AG04450 (cell line): ENCODE results near the gene PTPRT. TPM values are rescaled to one million over a fixed set of nuclear protein-coding genes. Genes with fewer than 3 reads are reported as not detected.

ENCODE experiments used
- CTCF ChIA-PET: fragments of 300-600, 350-600 bp; formaldehyde crosslinking; extraction: SDS; loops from one replicate; lab custom pipeline; 2022; ENCODE audit warnings: antibody characterized with exemption, inconsistent platforms; lab: Charles Lee
- POLR2A ChIA-PET: fragments of 350-600 bp; formaldehyde crosslinking; extraction: SDS; loops from one replicate; lab custom pipeline; 2021; ENCODE audit warnings: antibody characterized with exemption, inconsistent platforms; lab: Yijun Ruan, JAX
- DNase-seq: peaks from one replicate; pipeline ENCODE4 v3.0.0-alpha.2; 2011; ENCODE audit warnings: low read depth, low spot score
- H3K27ac ChIP-seq: one replicate; pipeline ENCODE4 v1.5.1; 2012; ENCODE audit warnings: low read depth, low read length, control low read depth
- H3K27me3 ChIP-seq: one replicate; pipeline ENCODE4 v1.6.0; 2012; ENCODE audit warnings: low read length; ENCODE audit not compliant: control insufficient read depth, insufficient read depth
- H3K4me3 ChIP-seq: 2 replicates; pipeline ENCODE4 v1.5.1; 2011; ENCODE audit warnings: mild to moderate bottlenecking, low read depth, low read length, control low read depth
- H3K9me3 ChIP-seq: 2 replicates; pipeline ENCODE4 v1.5.1; 2012; ENCODE audit warnings: low read length; ENCODE audit not compliant: control insufficient read depth, insufficient read depth
- polyA plus RNA-seq: library from polyadenylated mRNA; depleted of rRNA; stranded (reverse); fragments of >200 nt; gene quantifications from 2 replicates; pipeline ENCODE4 v1.2.3, GENCODE V29; 2011
- TF ChIP-seq, protein P1 (sequence below): IDR thresholded peaks from 2 replicates; pipeline ENCODE4 v1.5.1; 2011; ENCODE audit warnings: low read depth, low read length, control low read depth, inconsistent platforms

PTPRT gene
- polyA plus RNA-seq, 1 experiment = not detected

DNA sequence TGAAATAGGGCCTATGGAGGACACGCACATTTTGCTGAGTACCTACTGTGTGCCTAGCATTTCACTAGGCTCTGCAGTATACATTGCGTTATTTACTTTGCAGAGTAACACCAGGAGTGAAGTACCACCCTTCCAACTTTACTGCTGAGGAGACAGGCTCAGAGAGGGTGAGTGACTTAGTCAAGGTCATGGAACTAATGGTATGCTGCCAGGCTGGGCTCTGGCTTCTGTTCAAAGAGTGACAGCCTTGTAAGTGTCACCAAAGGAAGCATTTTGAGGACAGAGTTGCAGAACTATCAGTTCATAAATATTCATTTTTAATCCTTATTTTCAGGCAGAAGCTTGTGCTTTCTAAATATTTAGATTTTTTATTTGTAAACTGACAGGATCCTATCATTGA, 816.7 kb downstream of the PTPRT start:
- CTCF ChIA-PET = no interaction called here
- no peak overlapping the region for H3K4me3 ChIP-seq
- TF ChIP-seq, protein P1, sequence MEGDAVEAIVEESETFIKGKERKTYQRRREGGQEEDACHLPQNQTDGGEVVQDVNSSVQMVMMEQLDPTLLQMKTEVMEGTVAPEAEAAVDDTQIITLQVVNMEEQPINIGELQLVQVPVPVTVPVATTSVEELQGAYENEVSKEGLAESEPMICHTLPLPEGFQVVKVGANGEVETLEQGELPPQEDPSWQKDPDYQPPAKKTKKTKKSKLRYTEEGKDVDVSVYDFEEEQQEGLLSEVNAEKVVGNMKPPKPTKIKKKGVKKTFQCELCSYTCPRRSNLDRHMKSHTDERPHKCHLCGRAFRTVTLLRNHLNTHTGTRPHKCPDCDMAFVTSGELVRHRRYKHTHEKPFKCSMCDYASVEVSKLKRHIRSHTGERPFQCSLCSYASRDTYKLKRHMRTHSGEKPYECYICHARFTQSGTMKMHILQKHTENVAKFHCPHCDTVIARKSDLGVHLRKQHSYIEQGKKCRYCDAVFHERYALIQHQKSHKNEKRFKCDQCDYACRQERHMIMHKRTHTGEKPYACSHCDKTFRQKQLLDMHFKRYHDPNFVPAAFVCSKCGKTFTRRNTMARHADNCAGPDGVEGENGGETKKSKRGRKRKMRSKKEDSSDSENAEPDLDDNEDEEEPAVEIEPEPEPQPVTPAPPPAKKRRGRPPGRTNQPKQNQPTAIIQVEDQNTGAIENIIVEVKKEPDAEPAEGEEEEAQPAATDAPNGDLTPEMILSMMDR = no peak
- POLR2A ChIA-PET = no interaction called here
- DNase-seq = no peak
- peaks cover 43% of the 10 kb centered on the region for H3K9me3 ChIP-seq
- H3K27ac ChIP-seq = no peak overlapping the region
- H3K27me3 ChIP-seq = no peaks in the 10 kb centered on the region

DNA sequence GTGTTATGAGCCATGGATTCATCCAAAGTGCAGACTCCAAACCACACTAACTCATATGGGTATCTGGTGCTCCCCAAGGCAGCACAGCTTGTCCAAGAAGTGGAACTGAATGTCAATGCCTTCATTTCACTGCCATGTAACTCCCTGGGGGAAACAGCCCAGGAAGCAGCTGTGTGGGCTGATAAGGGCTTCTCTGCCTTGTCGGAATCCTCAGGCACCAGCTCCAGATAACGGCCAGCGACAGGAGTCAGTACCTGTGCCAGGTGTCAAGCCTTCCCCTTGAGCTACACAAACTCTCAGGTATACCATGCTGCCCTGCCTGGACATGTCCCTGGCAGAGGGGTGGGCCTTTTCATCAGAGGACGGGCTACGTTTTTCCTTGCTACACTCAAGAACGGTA, 819.6 kb downstream of the PTPRT start:
- Histone ChIP-seq H3K4me3 (no peak overlapping the region), H3K27ac (no peak overlapping the region), H3K9me3 (peaks cover 46% of the 10 kb centered on the region), H3K27me3 (no peaks in the 10 kb centered on the region)
- CTCF ChIA-PET = no interaction called here
- DNase-seq = no peak
- TF ChIP-seq, protein P1 = no peak
- POLR2A ChIA-PET = no interaction called here

DNA sequence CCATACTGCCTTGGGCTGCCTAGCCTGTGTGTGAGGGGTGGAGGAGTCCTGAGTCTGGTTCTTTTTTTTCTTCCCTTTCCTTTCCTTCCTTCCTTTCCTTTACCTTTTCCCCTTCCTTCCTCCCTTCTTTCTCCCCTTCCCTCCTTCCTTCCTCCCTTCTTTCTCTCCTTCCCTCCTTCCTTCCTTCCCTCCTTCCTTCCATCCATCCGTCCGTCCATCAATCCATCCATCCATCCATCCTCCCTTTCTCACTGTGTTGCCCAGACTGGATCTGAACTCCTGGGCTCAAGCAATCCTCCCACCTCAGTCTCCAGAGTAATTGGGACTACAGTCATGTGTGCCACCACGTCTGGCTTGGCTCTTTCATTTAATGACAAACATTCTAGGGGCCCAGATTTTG, 820.8 kb downstream of the PTPRT start:
- Histone ChIP-seq H3K27ac (no peak overlapping the region), H3K27me3 (no peaks in the 10 kb centered on the region), H3K9me3 (peaks cover 49% of the 10 kb centered on the region), H3K4me3 (no peak overlapping the region)
- POLR2A ChIA-PET = no interaction called here
- CTCF ChIA-PET = no interaction called here
- TF ChIP-seq, protein P1 = no peak
- no peak for DNase-seq

- H3K27ac ChIP-seq = no peak overlapping the region
- ChIA-PET CTCF (no interaction called here), POLR2A (no interaction called here)
- no peak for DNase-seq
- H3K4me3 ChIP-seq = no peak overlapping the region
- H3K27me3 ChIP-seq = no peaks in the 10 kb centered on the region
- H3K9me3 ChIP-seq = peaks cover 51% of the 10 kb centered on the region
- TF ChIP-seq, protein P1 = no peak
Measured at GRCh38 chr20:42366626-42367025, 823.1 kb downstream of the PTPRT start.

DNA sequence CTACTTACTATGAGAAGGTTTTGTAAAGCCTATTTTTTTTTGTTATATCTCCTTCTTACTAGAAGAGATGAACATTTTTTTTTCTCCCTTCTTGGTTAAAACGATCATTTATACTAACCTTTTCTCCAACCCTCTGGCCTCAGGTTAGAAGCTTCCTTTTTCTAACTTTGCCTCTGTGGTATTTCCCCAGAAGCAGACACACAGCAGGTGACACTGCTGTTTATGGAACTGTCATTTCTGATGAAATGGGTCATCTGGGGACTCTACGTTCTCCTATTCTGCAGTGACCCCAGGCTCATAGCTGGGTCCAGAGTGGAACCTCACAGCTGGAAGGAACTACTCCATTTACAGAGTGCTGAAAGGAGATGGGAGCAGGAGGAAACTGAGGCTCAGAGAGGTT, 825.3 kb downstream of the PTPRT start:
- TF ChIP-seq, protein P1 = no peak
- POLR2A ChIA-PET = no interaction called here

More for the DNA sequence above, 825.3 kb downstream of the PTPRT start:
- Histone ChIP-seq H3K9me3 (peaks cover 56% of the 10 kb centered on the region), H3K27me3 (no peaks in the 10 kb centered on the region), H3K4me3 (no peak overlapping the region), H3K27ac (no peak overlapping the region)
- CTCF ChIA-PET = no interaction called here
- DNase-seq = no peak
